GM11168 (cell line): ENCODE measurements around the gene ITM2C.

Experiments
- in situ Hi-C: fragments of 300-500 bp; cut with MboI; formaldehyde crosslinking; loops from one replicate; pipeline ENCODE4 v1.12.0; 2022; ENCODE audit warnings: low sequenced_read_pairs; ENCODE audit not compliant: unreplicated experiment

ITM2C gene

GRCh38 chr2:230903231-230904150 lies 38.7 kb downstream of the ITM2C start:
- in situ Hi-C loops = no loop called here

- in situ Hi-C loops = no loop called here
Observed at GRCh38 chr2:230904856-230905447, 40.2 kb downstream of the ITM2C start.

GRCh38 chr2:230905448-230906421 lies 41.0 kb downstream of the ITM2C start:
- in situ Hi-C loops = no loop called here

- in situ Hi-C loops = no loop called here
Observed at GRCh38 chr2:230906471-230907230, 41.9 kb downstream of the ITM2C start.

GRCh38 chr2:230907361-230908091 lies 42.8 kb downstream of the ITM2C start:
- in situ Hi-C loops = no loop called here

- in situ Hi-C loops = no loop called here
Observed at GRCh38 chr2:230908092-230908594, 43.4 kb downstream of the ITM2C start.

GRCh38 chr2:230908595-230909191 lies 44.0 kb downstream of the ITM2C start:
- in situ Hi-C loops = no loop called here

- in situ Hi-C loops = no loop called here
Observed at GRCh38 chr2:230909841-230910545, 45.3 kb downstream of the ITM2C start.

- in situ Hi-C loops = no loop called here
Observed at GRCh38 chr2:230910546-230911177, 45.9 kb downstream of the ITM2C start.

- in situ Hi-C loops = no loop called here
Observed at GRCh38 chr2:230912046-230912445, 47.3 kb downstream of the ITM2C start.

GRCh38 chr2:230912724-230913123 lies 48.0 kb downstream of the ITM2C start:
- in situ Hi-C loops = no loop called here

- in situ Hi-C loops = no loop called here
Observed at GRCh38 chr2:230913406-230914143, 48.8 kb downstream of the ITM2C start.

- in situ Hi-C loops = no loop called here
Observed at GRCh38 chr2:230914886-230915285, 50.1 kb downstream of the ITM2C start.

- in situ Hi-C loops = no loop called here
Observed at GRCh38 chr2:230915319-230915718, 50.6 kb downstream of the ITM2C start.

- in situ Hi-C loops = no loop called here
Observed at GRCh38 chr2:230916218-230916617, 51.5 kb downstream of the ITM2C start.

GRCh38 chr2:230919240-230919639 lies 54.5 kb downstream of the ITM2C start:
- in situ Hi-C loops = no loop called here

- in situ Hi-C loops = loop anchor here (10.0 kb wide), 1 partner anchor 65 kb away; no protein-coding TSS in a partner anchor
Observed at GRCh38 chr2:230919681-230920080, 54.9 kb downstream of the ITM2C start.
